Ascending aorta (tissue), 2 donors: ENCODE data around the gene ANKRD34A. TPM values are rescaled to one million over a fixed set of nuclear protein-coding genes. Genes with fewer than 3 reads are reported as not detected.

Experiments used
- DNase-seq, 2 donors: peaks; one replicate each; pipeline ENCODE4 v3.0.0-alpha.2; 2019; ENCODE audit warnings: low spot score in 2 of 2
- H3K27ac ChIP-seq, 2 donors: fragments of 200-600 bp; sonication (generic); one replicate each; pipeline ENCODE4 v1.5.1; 2016 to 2017; ENCODE audit warnings: mild to moderate bottlenecking in 1 of 2
- H3K27me3 ChIP-seq: fragments of 200-600 bp; sonication (generic); one replicate; pipeline ENCODE4 v1.5.1; 2017
- H3K36me3 ChIP-seq, 2 donors: fragments of 200-600 bp; sonication (generic); one replicate each; pipeline ENCODE4 v1.5.1; 2016
- H3K4me1 ChIP-seq, 2 donors: fragments of 200-600 bp; sonication (generic); one replicate each; pipeline ENCODE4 v1.5.1; 2016 to 2017; ENCODE audit warnings: mild to moderate bottlenecking in 1 of 2
- H3K4me3 ChIP-seq, 2 donors: fragments of 200-600 bp; sonication (generic); one replicate each; pipeline ENCODE4 v1.5.1; 2016 to 2017; ENCODE audit warnings: mild to moderate bottlenecking in 1 of 2
- H3K9me3 ChIP-seq, 2 donors: fragments of 200-600 bp; sonication (generic); one replicate each; pipeline ENCODE4 v1.5.1; 2016
- intact Hi-C: fragments of 100-400 bp; cut with DNase I; formaldehyde crosslinking; loops from one replicate; pipeline ENCODE4 v1.15.1; 2023
- total RNA-seq: library from RNA; depleted of rRNA; stranded (reverse); fragments of >200 nt; gene quantifications from one replicate; pipeline ENCODE4 v1.1.0, GENCODE V29; 2016
- TF ChIP-seq, protein P1 (sequence below), 3 experiments: fragments of 200-600 bp in 2 of 3; fragments of 450-650 bp in 1 of 3; sonication (generic) in 2 of 3; IDR thresholded peaks; one replicate each; pipeline ENCODE4 v1.5.1; 2016 to 2019; ENCODE audit warnings: antibody characterized with exemption in 3 of 3, mild to moderate bottlenecking in 1 of 3, moderate library complexity in 1 of 3

Gene ANKRD34A
- total RNA-seq, 1 donor from 2014 or later: 13.6 TPM

DNA sequence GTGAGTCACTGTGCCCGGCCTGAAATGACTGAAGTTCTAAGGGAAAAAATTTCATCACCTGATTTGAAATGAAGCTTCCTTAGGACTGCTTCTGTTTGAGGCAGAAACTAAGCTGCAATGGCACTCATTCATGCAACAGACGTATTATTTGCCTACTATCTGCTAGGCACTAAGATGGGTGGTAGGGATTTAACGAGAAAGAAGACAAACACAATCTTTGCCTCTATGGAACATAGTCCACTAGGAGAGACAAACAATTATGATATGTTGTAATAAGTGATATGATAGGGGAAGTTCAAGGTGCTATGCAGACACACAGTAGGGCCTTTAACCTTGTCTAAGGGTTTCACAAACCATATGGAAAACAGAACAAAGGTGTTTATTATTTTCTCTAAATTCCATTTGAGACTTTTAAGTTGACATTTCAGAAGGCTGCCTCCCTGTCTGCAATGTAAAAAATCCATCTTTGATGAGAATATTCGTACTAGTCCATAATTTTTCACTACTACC is 17.8 kb downstream of the ANKRD34A start:
- intact Hi-C loops: no loop called here
- Histone ChIP-seq H3K27me3 (no peaks in the 10 kb centered on the region), H3K9me3 (no peaks in the 10 kb centered on the region), H3K4me1 (no peaks in the 10 kb centered on the region), H3K27ac (no peak overlapping the region), H3K36me3 (peaks cover 42 to 46% of the 10 kb centered on the region in 2 donors), H3K4me3 (no peak overlapping the region)
- TF ChIP-seq, protein P1, sequence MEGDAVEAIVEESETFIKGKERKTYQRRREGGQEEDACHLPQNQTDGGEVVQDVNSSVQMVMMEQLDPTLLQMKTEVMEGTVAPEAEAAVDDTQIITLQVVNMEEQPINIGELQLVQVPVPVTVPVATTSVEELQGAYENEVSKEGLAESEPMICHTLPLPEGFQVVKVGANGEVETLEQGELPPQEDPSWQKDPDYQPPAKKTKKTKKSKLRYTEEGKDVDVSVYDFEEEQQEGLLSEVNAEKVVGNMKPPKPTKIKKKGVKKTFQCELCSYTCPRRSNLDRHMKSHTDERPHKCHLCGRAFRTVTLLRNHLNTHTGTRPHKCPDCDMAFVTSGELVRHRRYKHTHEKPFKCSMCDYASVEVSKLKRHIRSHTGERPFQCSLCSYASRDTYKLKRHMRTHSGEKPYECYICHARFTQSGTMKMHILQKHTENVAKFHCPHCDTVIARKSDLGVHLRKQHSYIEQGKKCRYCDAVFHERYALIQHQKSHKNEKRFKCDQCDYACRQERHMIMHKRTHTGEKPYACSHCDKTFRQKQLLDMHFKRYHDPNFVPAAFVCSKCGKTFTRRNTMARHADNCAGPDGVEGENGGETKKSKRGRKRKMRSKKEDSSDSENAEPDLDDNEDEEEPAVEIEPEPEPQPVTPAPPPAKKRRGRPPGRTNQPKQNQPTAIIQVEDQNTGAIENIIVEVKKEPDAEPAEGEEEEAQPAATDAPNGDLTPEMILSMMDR (IDR thresholded peaks at IDR 0.05): no peak
- no peak for DNase-seq

DNA sequence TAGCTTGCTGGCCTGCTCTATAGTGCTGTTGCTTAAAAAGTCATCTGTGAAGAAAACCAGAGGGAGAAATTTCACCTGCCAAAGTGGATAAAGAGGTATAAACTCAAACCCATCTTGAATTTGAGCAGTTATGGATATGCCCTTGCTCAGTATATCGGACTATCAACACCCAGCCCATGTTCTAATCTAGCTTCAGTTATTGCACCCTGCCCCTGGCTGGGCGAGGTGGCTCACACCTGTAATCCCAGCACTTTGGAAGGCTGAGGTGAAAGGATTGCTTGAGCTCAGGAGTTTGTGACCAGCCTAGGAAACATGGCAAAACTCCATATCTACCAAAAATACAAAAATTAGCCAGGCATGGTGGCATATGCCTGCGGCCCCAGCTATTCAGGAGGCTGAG is 19.8 kb downstream of the ANKRD34A start:
- H3K4me3 ChIP-seq: no peak overlapping the region
- no peak overlapping the region for H3K27ac ChIP-seq
- H3K9me3 ChIP-seq: no peaks in the 10 kb centered on the region
- H3K27me3 ChIP-seq: no peaks in the 10 kb centered on the region
- intact Hi-C loops: no loop called here
- DNase-seq: no peak
- no peaks in the 10 kb centered on the region for H3K4me1 ChIP-seq
- TF ChIP-seq, protein P1 (IDR thresholded peaks at IDR 0.05): no peak
- peaks cover 40 to 45% of the 10 kb centered on the region in 2 donors for H3K36me3 ChIP-seq

DNA sequence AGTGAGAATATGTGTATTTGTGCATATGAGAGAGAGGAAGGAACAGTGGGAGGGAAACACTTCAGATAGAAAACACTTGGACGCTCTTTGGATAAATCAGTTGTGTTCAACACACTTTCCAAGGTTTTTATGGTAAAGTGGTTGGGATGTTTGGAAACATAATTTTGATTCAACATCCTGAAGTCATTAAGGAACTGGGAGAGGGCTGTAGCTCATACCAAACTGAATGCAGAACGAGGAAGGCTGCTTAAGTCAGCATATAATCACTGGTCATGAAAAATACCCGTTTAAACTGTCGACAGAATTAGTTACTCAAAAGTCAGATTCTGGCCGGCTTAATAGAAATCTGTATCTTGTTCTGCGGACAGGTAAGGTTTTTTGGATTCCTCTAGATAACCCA is 21.5 kb downstream of the ANKRD34A start:
- DNase-seq: no peak
- Histone ChIP-seq H3K27me3 (no peaks in the 10 kb centered on the region), H3K4me1 (no peaks in the 10 kb centered on the region), H3K36me3 (peaks cover 40 to 45% of the 10 kb centered on the region in 2 donors), H3K9me3 (no peaks in the 10 kb centered on the region), H3K27ac (no peak overlapping the region), H3K4me3 (no peak overlapping the region)
- TF ChIP-seq, protein P1 (IDR thresholded peaks at IDR 0.05): no peak
- intact Hi-C loops: no loop called here

DNA sequence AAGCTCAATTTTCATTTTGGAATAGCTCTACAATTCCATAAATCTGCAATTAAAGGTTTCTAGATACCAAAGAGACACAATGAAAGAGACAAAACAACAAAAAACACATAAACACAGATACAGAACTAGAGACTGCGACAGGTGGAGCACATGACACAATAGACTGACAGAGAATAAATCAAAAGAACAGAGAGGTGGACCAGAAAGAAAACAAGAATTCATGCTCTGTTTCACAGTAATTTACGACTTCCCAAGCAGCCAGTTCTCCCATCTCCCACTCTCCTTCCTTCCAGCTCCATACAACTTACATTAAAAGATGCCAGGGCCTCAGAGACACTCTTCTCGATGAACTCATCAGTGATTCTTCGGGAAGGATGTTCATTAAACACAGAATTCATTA is 22.0 kb downstream of the ANKRD34A start:
- Histone ChIP-seq H3K9me3 (no peaks in the 10 kb centered on the region), H3K27me3 (no peaks in the 10 kb centered on the region), H3K27ac (no peak overlapping the region), H3K36me3 (peaks cover 40 to 48% of the 10 kb centered on the region in 2 donors), H3K4me3 (no peak overlapping the region), H3K4me1 (no peaks in the 10 kb centered on the region)
- no peak for DNase-seq
- TF ChIP-seq, protein P1 (IDR thresholded peaks at IDR 0.05): no peak
- intact Hi-C loops: no loop called here

GRCh38 chr1:145937436-145937835 is 26.9 kb downstream of the ANKRD34A start:
- DNase-seq: no peak
- Histone ChIP-seq H3K9me3 (no peaks in the 10 kb centered on the region), H3K27me3 (no peaks in the 10 kb centered on the region), H3K36me3 (peaks cover 51 to 59% of the 10 kb centered on the region in 2 donors), H3K4me1 (no peaks in the 10 kb centered on the region), H3K4me3 (no peak overlapping the region), H3K27ac (no peak overlapping the region)
- TF ChIP-seq, protein P1 (IDR thresholded peaks at IDR 0.05): no peak
- intact Hi-C loops: no loop called here

GRCh38 chr1:145936247-145936646 is 28.1 kb downstream of the ANKRD34A start:
- Histone ChIP-seq H3K27me3 (no peaks in the 10 kb centered on the region), H3K4me3 (no peak overlapping the region), H3K9me3 (no peaks in the 10 kb centered on the region), H3K27ac (no peak overlapping the region), H3K4me1 (no peaks in the 10 kb centered on the region), H3K36me3 (peaks cover 46 to 53% of the 10 kb centered on the region in 2 donors)
- DNase-seq: no peak
- TF ChIP-seq, protein P1 (IDR thresholded peaks at IDR 0.05): no peak
- intact Hi-C loops: no loop called here
